AG09309 (cell line): ENCODE data around the gene BEAN1.

ENCODE experiments used
- DNase-seq: peaks from one replicate; pipeline ENCODE4 v3.0.0-alpha.2; 2010; ENCODE audit warnings: low read depth
- H3K4me3 ChIP-seq: 2 replicates; pipeline ENCODE4 v1.5.1; 2011; ENCODE audit warnings: mild to moderate bottlenecking, low read depth, low read length, moderate library complexity; ENCODE audit not compliant: control insufficient read depth
- TF ChIP-seq, protein P1 (sequence below): IDR thresholded peaks from 2 replicates; pipeline ENCODE4 v1.5.1; 2011; ENCODE audit warnings: mild to moderate bottlenecking, low read depth, low read length, inconsistent platforms; ENCODE audit not compliant: insufficient read depth, control insufficient read depth; ENCODE audit errors: missing control alignments

Gene BEAN1

DNA sequence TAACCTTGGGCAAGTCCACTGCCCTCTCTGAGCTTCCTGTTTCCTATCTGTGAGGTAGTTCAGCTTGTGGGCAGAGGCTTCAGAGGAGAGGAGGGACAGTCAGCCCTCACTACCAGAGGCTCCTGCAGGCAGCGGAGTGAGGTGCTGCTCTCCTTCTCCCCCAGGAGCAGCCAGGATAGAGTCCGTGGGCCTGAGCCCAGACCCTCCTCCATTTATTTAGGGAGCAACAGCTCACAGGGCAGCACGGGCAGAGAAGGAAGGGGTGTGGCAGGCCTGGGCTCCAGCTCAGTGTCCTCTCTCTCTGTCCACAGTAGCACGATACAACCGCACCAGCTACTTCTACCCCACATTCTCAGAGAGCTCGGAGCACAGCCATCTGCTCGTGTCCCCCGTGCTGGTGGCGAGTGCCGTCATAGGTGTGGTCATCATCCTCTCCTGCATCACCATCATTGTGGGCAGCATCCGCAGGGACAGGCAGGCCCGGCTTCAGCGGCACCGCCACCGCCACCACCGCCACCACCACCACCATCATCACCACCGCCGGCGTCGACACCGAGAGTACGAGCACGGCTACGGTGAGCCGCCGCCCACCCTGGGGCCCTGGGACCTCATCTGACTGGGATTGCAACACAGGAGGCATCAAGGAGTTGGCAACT lies 42.3 kb downstream of the BEAN1 start:
- DNase-seq = no peak
- TF ChIP-seq, protein P1, sequence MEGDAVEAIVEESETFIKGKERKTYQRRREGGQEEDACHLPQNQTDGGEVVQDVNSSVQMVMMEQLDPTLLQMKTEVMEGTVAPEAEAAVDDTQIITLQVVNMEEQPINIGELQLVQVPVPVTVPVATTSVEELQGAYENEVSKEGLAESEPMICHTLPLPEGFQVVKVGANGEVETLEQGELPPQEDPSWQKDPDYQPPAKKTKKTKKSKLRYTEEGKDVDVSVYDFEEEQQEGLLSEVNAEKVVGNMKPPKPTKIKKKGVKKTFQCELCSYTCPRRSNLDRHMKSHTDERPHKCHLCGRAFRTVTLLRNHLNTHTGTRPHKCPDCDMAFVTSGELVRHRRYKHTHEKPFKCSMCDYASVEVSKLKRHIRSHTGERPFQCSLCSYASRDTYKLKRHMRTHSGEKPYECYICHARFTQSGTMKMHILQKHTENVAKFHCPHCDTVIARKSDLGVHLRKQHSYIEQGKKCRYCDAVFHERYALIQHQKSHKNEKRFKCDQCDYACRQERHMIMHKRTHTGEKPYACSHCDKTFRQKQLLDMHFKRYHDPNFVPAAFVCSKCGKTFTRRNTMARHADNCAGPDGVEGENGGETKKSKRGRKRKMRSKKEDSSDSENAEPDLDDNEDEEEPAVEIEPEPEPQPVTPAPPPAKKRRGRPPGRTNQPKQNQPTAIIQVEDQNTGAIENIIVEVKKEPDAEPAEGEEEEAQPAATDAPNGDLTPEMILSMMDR = no peak
- H3K4me3 ChIP-seq = no peak overlapping the region

DNA sequence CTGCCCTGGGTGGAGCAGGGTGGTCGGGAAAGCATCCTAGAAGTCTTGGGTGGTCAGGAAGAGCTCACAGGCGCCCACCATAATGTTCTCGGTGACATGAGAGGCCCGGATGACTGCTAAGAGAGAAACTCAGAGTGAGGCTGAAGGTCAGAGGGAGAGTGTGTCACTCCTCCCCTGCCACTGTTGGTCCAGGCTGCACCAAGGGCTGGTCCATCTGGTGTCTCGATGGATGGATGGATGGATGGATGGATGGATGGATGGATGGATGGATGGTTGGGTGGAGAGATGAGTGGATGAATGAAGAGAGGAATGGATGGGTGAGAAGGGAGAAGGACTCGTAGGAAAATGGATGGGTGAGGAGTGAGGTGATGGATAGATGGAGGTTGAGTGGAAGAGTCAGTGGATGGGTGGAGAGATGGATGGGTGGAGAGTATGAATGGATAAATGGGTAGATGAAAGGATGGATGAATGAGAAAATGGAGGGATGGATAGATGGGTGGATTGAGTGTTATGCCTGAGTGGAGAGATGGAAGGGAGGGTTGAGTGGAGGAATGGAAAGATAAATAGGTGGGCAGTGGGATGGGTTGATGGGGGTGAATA lies 43.0 kb downstream of the BEAN1 start:
- TF ChIP-seq, protein P1 = no peak
- no peak overlapping the region for H3K4me3 ChIP-seq
- no peak for DNase-seq

DNA sequence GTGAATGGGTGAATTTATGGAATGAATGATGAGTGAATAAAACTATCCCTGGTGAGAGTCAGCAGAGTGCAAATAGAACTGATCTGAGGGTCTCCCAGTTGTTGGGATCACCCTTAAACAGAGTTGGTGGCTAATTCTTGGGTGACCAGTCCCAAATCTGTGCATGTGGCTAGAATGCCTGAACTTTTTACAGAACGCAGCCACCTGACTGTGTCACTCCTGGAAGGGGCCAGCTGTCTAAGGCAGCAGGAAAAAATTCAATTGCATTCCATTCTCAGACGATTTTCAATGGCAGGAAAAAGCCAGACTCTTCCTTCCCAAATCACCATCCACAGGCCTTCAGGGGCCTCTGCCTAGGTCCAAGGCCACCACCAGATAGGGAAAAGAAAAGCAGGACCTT lies 43.5 kb downstream of the BEAN1 start:
- H3K4me3 ChIP-seq = no peak overlapping the region
- TF ChIP-seq, protein P1 = no peak
- DNase-seq = no peak

DNA sequence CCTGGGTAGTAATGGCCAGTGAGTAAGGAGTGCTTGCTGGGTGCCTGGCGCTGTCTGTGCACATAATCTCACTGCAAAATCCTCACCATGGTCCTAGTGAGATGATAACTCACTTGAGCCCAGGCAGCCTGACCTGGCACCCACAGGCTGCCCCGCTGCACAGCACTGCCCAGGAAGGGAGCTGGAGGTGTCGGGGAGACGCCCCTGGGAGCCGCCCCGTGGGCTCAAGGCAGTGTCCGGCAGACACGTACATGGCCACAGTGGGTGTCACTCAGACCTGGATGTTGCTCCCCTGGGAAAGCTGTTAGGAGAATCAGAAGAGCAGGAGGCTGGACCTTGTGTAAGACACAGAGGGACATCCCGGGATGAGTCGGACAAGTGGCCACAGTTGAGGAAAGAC lies 44.2 kb downstream of the BEAN1 start:
- DNase-seq = no peak
- TF ChIP-seq, protein P1 = no peak
- no peak overlapping the region for H3K4me3 ChIP-seq

DNA sequence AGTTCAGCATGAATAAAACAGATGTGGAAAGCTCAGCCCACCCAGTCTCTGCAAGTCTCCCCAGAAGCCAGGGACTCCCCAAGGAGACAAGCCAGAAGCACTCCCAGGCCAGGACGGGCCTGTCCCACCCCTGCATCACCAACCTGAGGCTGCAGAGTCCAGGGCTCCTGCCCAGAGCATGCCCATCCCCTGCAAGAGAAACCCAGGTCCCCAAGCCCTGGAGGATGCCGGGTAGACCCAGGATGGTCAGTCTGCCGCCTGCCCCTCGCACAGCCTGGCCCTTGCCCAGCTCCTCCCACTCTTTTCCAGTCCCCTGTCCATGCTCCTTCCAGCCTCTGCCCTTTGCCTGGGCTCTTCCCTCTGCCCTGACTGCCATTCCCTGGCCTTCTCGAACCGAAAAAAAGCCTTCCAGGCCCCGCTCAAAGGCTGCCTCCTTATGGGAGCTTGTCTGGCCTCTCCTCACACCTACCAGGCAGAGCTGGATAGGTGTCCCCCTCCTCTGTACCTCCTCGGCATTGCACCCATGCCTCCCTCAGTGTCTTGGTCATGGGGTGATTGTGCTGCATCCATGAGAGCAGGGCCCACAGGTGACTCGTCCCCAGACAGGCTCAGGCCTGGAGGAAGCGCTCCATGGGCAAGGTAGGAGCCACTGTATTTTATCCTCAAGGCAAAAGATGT lies 44.8 kb downstream of the BEAN1 start:
- DNase-seq = no peak
- H3K4me3 ChIP-seq = no peak overlapping the region
- TF ChIP-seq, protein P1 = no peak

DNA sequence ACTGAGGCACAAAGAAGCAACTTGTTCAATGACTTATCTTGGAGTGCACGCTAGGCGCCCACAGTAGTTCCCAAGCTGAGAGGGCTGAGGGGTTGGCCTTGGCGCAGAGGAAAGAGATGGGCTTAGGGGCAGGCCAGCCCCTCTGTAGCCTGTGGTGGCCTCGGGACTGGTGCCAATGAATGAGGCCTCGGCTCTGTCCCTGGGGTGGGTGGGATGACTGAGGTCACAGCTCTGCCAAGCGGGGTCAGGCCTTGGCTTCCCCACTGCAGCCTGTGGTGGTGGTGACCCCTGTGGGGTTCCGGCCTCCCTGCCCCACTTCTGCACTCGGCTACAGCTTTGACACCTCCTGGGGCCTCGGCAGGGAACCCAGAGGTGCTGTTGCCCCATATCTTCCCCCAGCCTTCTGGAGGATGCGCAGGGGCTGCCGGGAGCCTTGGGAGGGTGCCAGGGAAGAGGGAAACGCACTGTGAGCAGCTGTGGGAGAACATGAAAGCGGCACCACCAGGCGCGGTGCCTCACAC lies 46.0 kb downstream of the BEAN1 start:
- TF ChIP-seq, protein P1 = no peak
- H3K4me3 ChIP-seq = no peak overlapping the region
- no peak for DNase-seq
